BJ (cell line): ENCODE data around the gene TTC28. TPM values are rescaled to one million over a fixed set of nuclear protein-coding genes. Genes with fewer than 3 reads are reported as not detected.
"Not testable (repeated sequence)": the region's sequence is repeated elsewhere in the genome, so short reads cannot be mapped to it uniquely, and the experiment has no call there.

Experiments used
- CTCF ChIA-PET: fragments of 350-600 bp; formaldehyde crosslinking; extraction: SDS; loops from one replicate; lab custom pipeline; 2021; ENCODE audit warnings: antibody characterized with exemption, inconsistent platforms; lab: Yijun Ruan, JAX
- POLR2A ChIA-PET: fragments of 300-600 bp; sonication (Branson Sonifier 250); formaldehyde crosslinking; extraction: SDS; loops from one replicate; lab custom pipeline; 2021; ENCODE audit warnings: antibody characterized with exemption; lab: Charles Lee
- DNase-seq: peaks from one replicate; pipeline ENCODE4 v3.0.0-alpha.2; 2011; ENCODE audit warnings: low read depth
- H3K27me3 ChIP-seq: 2 replicates; pipeline ENCODE4 v1.6.0; 2011; ENCODE audit warnings: low read length; ENCODE audit not compliant: control insufficient read depth, insufficient read depth
- H3K36me3 ChIP-seq: 2 replicates; pipeline ENCODE4 v1.5.1; 2011; ENCODE audit warnings: low read length; ENCODE audit not compliant: control insufficient read depth, insufficient read depth
- H3K4me3 ChIP-seq: 2 replicates; pipeline ENCODE4 v1.5.1; 2011; ENCODE audit warnings: low read depth, mild to moderate bottlenecking, control low read depth, low read length
- CTCF ChIP-seq: IDR thresholded peaks from 2 replicates; pipeline ENCODE4 v1.5.1; 2011; ENCODE audit warnings: low read depth, mild to moderate bottlenecking, control low read depth, inconsistent platforms, low read length, moderate library complexity; ENCODE audit not compliant: insufficient read depth
- polyA plus RNA-seq: library from polyadenylated mRNA; depleted of rRNA; stranded (reverse); fragments of >200 nt; gene quantifications from 2 replicates; pipeline ENCODE4 v1.2.3, GENCODE V29; 2011

TTC28 gene
- polyA plus RNA-seq, 1 experiment: 8.7 TPM

GRCh38 chr22:28366856-28367255 is 312.8 kb downstream of the TTC28 start:
- ChIA-PET POLR2A (no interaction called here), CTCF (no interaction called here)
- Histone ChIP-seq H3K27me3 (no peaks in the 10 kb centered on the region), H3K4me3 (no peak overlapping the region), H3K36me3 (no peaks in the 10 kb centered on the region)
- no peak for DNase-seq
- TF ChIP-seq CTCF: no peak

GRCh38 chr22:28365371-28365770 is 314.3 kb downstream of the TTC28 start:
- no peaks in the 10 kb centered on the region for H3K36me3 ChIP-seq
- no peak overlapping the region for H3K4me3 ChIP-seq
- TF ChIP-seq CTCF: no peak
- POLR2A ChIA-PET: no interaction called here
- no peak for DNase-seq
- CTCF ChIA-PET: no interaction called here
- H3K27me3 ChIP-seq: no peaks in the 10 kb centered on the region

- POLR2A ChIA-PET, DNase-seq, H3K27me3 ChIP-seq, H3K36me3 ChIP-seq, CTCF ChIA-PET, H3K4me3 ChIP-seq: not testable (repeated sequence)
These were observed 315.5 kb downstream of the TTC28 start for GRCh38 chr22:28364105-28364504.

- no peak for TF ChIP-seq CTCF
- H3K27me3 ChIP-seq: no peaks in the 10 kb centered on the region
- CTCF ChIA-PET: no interaction called here
- POLR2A ChIA-PET: no interaction called here
- DNase-seq: no peak
- H3K36me3 ChIP-seq: no peaks in the 10 kb centered on the region
- no peak overlapping the region for H3K4me3 ChIP-seq
These were observed 318.7 kb downstream of the TTC28 start for GRCh38 chr22:28360939-28361338.

- CTCF ChIA-PET: no interaction called here
These were observed 321.3 kb downstream of the TTC28 start for GRCh38 chr22:28358312-28358711.

More at GRCh38 chr22:28358312-28358711, 321.3 kb downstream of the TTC28 start:
- no peak for DNase-seq
- Histone ChIP-seq H3K36me3 (no peaks in the 10 kb centered on the region), H3K4me3 (no peak overlapping the region), H3K27me3 (no peaks in the 10 kb centered on the region)
- POLR2A ChIA-PET: no interaction called here
- TF ChIP-seq CTCF: no peak
